Renal pelvis (tissue), 3 donors: ENCODE data around the gene ARHGEF6. TPM values are rescaled to one million over a fixed set of nuclear protein-coding genes. Genes with fewer than 3 reads are reported as not detected.

Experiments used
- polyA plus RNA-seq, 3 donors: library from polyadenylated mRNA; unstranded; fragments of 120-200 nt; gene quantifications; one replicate each; pipeline ENCODE4 v1.2.1, GENCODE V29; 2013; ENCODE audit not compliant: insufficient read length in 3 of 3

Gene ARHGEF6
- polyA plus RNA-seq, 3 donors, result 10.5 to 12.2 (median 11.3) TPM

Other genes starting within 250 kb of the ARHGEF6 start
- gene VGLL1, start 248.7 kb downstream of the ARHGEF6 start, polyA plus RNA-seq, result 1 to 10 TPM; 6.3 to 9.7 (median 8.4) TPM
- under 1 TPM in 1 of 3 donors, not detected in 2; 0.06 TPM for gene CD40LG, start 132.8 kb downstream of the ARHGEF6 start, polyA plus RNA-seq
- gene RBMX, start 99.8 kb upstream of the ARHGEF6 start, polyA plus RNA-seq, result 100 to 1,000 TPM; 401 to 438 (median 431) TPM